AG04450 (cell line): ENCODE results near the gene MXD1. TPM values are rescaled to one million over a fixed set of nuclear protein-coding genes. Genes with fewer than 3 reads are reported as not detected.

Source experiments
- CTCF ChIA-PET: fragments of 300-600, 350-600 bp; formaldehyde crosslinking; extraction: SDS; loops from one replicate; lab custom pipeline; 2022; ENCODE audit warnings: antibody characterized with exemption, inconsistent platforms; lab: Charles Lee
- POLR2A ChIA-PET: fragments of 350-600 bp; formaldehyde crosslinking; extraction: SDS; loops from one replicate; lab custom pipeline; 2021; ENCODE audit warnings: antibody characterized with exemption, inconsistent platforms; lab: Yijun Ruan, JAX
- DNase-seq: peaks from one replicate; pipeline ENCODE4 v3.0.0-alpha.2; 2011; ENCODE audit warnings: low read depth, low spot score
- H3K27ac ChIP-seq: one replicate; pipeline ENCODE4 v1.5.1; 2012; ENCODE audit warnings: low read depth, low read length, control low read depth
- H3K27me3 ChIP-seq: one replicate; pipeline ENCODE4 v1.6.0; 2012; ENCODE audit warnings: low read length; ENCODE audit not compliant: control insufficient read depth, insufficient read depth
- H3K4me3 ChIP-seq: 2 replicates; pipeline ENCODE4 v1.5.1; 2011; ENCODE audit warnings: mild to moderate bottlenecking, low read depth, low read length, control low read depth
- H3K9me3 ChIP-seq: 2 replicates; pipeline ENCODE4 v1.5.1; 2012; ENCODE audit warnings: low read length; ENCODE audit not compliant: control insufficient read depth, insufficient read depth
- polyA plus RNA-seq: library from polyadenylated mRNA; depleted of rRNA; stranded (reverse); fragments of >200 nt; gene quantifications from 2 replicates; pipeline ENCODE4 v1.2.3, GENCODE V29; 2011
- TF ChIP-seq, protein P1 (sequence below): IDR thresholded peaks from 2 replicates; pipeline ENCODE4 v1.5.1; 2011; ENCODE audit warnings: low read depth, low read length, control low read depth, inconsistent platforms

The MXD1 gene
- polyA plus RNA-seq, 1 experiment = 9.8 TPM

DNA sequence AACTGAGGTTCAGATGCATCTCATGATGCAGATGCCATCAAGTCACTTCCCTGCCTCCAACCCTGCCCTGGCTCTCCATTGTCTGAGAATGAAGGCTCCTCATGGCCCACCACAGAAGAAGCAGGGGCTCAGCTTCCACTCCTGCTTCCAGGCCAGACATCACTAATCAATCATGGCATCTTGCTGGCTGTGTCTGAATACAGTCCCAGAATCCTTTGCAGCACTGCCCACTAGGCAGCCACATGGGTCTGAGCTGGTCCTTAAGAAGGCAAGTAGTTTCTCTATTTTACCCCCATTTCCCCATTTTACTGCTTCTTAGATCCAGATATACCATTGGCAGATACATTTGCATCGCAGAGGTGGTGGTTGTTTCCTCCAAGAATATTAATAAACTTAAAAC lies 39.2 kb downstream of the MXD1 start:
- DNase-seq = no peak
- no peak overlapping the region for H3K4me3 ChIP-seq

DNA sequence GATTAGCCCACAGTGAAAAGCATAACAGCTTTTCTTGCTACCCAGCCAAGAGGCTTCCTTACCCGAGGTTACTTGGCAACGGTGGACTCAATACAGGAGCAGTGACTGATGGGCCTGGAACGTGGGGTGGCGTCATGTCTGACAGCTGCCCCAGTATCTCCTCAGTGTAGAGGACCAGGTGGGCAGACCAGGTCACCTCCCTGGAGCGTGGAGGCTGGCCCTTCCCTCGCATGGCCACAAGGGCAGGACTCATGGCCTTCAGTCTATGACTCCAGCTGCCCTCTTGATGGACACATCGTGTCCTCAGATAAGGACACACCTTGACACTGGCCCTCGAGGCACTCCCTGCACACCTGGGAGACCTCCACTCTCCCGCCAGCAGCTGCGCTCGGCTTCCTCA lies 40.1 kb downstream of the MXD1 start:
- ChIA-PET CTCF (interaction anchor here (0.8 kb wide), 1 partner anchor 116 kb away, joined by 3 read pairs; no protein-coding TSS in a partner anchor), POLR2A (no interaction called here)
- TF ChIP-seq, protein P1, sequence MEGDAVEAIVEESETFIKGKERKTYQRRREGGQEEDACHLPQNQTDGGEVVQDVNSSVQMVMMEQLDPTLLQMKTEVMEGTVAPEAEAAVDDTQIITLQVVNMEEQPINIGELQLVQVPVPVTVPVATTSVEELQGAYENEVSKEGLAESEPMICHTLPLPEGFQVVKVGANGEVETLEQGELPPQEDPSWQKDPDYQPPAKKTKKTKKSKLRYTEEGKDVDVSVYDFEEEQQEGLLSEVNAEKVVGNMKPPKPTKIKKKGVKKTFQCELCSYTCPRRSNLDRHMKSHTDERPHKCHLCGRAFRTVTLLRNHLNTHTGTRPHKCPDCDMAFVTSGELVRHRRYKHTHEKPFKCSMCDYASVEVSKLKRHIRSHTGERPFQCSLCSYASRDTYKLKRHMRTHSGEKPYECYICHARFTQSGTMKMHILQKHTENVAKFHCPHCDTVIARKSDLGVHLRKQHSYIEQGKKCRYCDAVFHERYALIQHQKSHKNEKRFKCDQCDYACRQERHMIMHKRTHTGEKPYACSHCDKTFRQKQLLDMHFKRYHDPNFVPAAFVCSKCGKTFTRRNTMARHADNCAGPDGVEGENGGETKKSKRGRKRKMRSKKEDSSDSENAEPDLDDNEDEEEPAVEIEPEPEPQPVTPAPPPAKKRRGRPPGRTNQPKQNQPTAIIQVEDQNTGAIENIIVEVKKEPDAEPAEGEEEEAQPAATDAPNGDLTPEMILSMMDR = no peak
- Histone ChIP-seq H3K4me3 (no peak overlapping the region), H3K27ac (no peak overlapping the region), H3K27me3 (peaks cover 44% of the 10 kb centered on the region), H3K9me3 (no peaks in the 10 kb centered on the region)
- DNase-seq = no peak

More for the DNA sequence above, 39.2 kb downstream of the MXD1 start:
- no peak overlapping the region for H3K27ac ChIP-seq
- TF ChIP-seq, protein P1 = no peak
- ChIA-PET CTCF (interaction anchor here (0.8 kb wide), 1 partner anchor 117 kb away, joined by 3 read pairs; no protein-coding TSS in a partner anchor), POLR2A (no interaction called here)
- no peaks in the 10 kb centered on the region for H3K9me3 ChIP-seq
- peaks cover 35% of the 10 kb centered on the region for H3K27me3 ChIP-seq

DNA sequence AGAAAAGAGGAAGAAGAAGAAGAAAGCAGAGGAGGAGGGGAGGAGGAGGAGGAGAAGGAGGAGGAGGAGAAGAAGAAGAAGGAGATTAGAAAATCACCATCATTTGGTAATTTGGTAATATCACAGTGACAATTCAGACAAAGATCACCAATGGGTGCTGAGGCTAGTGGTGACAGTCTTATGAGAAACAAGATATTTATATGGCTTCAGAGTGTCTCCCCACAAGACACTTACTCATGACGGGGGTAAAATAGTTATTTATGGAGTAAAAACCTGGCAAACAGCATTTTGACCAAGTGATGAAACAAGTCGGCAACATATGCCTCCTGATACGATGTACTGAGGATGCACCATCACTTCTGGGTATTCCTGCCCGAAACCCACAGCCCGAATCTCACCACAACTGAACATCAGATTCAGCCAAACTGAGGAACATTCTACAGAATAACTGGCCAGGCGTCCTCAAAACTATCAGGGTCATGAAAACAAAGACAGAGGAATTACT lies 41.6 kb downstream of the MXD1 start:
- POLR2A ChIA-PET = no interaction called here
- CTCF ChIA-PET = interaction anchor here (0.8 kb wide), 1 partner anchor 39 kb away, joined by 3 read pairs; no protein-coding TSS in a partner anchor
- TF ChIP-seq, protein P1 = no peak
- Histone ChIP-seq H3K27ac (no peak overlapping the region), H3K9me3 (no peaks in the 10 kb centered on the region; the same call in 1 of the 2 replicates), H3K27me3 (peaks cover 49% of the 10 kb centered on the region), H3K4me3 (no peak overlapping the region)
- no peak for DNase-seq

DNA sequence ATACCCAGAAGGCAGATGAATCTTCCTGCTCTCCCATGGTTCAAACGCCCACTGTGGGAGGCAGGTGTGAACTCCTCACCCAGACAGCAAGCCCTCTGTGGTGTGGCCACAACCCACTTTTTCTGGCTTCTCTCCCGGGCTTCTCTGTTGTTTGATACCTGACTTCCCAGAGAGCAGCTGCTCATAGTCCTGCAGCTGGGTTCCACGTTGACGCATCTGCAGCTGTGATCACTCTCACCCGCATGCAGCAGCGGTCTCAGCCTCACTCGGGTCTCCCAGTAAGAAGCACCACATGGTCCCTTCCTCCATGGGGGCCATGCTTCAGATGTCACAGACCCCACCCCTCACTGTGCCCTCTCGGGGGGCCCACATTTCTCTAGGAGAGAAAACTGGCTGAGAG lies 43.1 kb downstream of the MXD1 start:
- H3K27me3 ChIP-seq = peaks cover 49% of the 10 kb centered on the region
- TF ChIP-seq, protein P1 = no peak
- H3K27ac ChIP-seq = no peak overlapping the region
- no peak overlapping the region for H3K4me3 ChIP-seq
- ChIA-PET POLR2A (no interaction called here), CTCF (no interaction called here)
- no peak for DNase-seq
- no peaks in the 10 kb centered on the region; the same call in 1 of the 2 replicates for H3K9me3 ChIP-seq

DNA sequence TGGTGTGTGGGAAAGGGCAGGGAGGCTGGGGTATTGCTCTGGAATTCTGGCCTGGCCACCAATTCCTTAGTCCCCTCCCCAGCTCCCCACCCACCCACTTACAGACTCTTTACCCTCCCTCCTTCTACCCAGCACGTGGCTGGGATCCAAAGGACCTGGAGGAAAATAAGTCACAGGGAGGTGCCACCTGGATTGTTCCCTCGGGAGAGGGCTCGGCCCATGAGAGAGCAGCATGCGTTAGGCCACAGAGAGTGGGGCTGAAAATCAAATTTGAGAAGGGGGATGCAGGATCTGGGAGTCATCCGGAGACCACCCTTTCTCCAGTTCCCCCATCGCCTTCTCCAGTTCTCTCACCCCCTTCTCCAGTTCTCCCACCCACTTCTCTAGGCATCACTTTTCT lies 43.6 kb downstream of the MXD1 start:
- POLR2A ChIA-PET = no interaction called here
- no peak for DNase-seq
- no peak overlapping the region for H3K4me3 ChIP-seq
- TF ChIP-seq, protein P1 = no peak
- H3K27me3 ChIP-seq = peaks cover 50% of the 10 kb centered on the region
- H3K27ac ChIP-seq = no peak overlapping the region
- CTCF ChIA-PET = no interaction called here
- H3K9me3 ChIP-seq = no peaks in the 10 kb centered on the region; the same call in 1 of the 2 replicates
